Fibroblast of skin of right biceps (primary cell): ENCODE data around the gene PRSS57.
"Not testable (repeated sequence)": the region's sequence is repeated elsewhere in the genome, so short reads cannot be mapped to it uniquely, and the experiment has no call there.

Source experiments
- DNase-seq: peaks from one replicate; pipeline ENCODE4 v3.0.0-alpha.2; 2013

PRSS57 gene

GRCh38 chr19:722553-723101 lies 27.4 kb upstream of the PRSS57 start:
- DNase-seq, result no peak

DNA sequence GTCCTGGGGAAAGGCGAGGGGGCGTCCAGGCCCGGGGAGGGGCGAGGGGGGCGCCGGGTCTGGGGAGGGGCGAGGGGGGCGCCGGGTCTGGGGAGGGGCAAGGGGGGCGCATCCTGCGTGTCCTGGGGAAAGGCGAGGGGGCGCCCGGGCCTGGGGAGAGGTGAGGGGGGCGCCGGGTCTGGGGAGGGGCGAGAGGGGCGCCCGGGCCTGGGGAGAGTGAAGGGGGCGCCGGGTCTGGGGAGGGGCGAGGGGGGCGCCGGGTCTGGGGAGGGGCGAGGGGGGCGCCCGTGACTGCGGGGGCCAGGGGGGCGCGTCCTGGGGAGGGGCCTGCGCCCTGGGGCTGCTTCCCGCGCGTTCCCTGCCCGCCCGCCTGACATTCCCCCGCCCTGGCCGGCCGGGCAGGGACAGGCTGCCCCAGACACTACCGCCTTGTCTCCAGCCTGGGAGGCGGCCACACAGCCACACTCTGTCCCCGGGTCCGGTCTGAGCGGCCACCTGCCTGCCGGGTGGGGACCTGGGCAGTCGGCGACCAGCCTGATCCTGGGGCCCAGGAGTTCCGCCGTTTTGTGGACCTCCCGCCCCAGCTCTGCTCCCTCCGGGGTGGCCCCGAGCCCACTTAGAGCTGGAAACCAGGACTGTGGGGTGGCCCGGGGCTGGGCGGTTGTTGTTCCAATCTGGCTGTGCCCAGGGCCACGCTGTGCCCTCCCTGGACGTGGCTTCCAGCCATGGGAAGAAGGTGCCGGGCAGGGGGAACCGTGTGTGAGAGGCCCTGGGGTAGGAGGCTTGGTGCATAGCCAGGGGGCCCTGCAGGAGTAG lies 25.3 kb upstream of the PRSS57 start:
- no peak for DNase-seq

GRCh38 chr19:719636-720344 lies 24.5 kb upstream of the PRSS57 start:
- DNase-seq, result no peak

GRCh38 chr19:718991-719512 lies 23.8 kb upstream of the PRSS57 start:
- DNase-seq, result no peak

DNA sequence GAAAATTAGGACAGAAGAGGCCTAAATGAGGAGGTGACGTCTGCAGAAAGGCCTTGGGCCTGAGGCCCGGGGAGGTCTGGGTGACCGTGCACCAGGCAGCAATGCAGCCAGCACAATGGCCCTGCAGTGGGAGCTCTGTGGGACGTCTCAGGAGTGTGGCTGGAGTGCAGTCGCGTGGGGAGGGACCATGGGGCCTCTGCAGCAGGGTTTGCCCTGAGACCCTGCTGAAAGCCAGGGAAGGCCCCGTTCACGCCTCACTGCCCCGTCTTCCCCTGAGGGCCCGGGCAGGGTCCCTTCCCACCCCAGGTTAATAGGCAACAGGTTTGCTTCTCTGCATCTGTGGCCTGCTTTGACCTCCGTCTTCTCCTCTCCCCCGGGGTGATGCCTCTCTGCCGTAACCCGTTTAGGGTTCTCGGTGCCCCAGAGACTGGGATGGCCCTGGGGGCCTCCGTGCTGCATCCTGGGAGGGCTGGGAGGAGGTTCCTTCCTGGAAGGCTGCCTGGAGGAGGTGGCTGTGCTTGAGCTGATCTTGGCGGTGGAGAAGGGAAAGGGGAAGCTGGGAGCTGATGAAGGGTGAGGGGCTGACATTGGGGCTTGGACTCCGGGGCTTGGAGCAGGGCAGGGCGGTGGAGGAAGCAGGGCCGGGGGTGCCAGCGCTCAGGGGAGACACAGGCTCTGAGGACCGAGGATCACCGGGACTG lies 23.1 kb upstream of the PRSS57 start:
- no peak for DNase-seq

DNA sequence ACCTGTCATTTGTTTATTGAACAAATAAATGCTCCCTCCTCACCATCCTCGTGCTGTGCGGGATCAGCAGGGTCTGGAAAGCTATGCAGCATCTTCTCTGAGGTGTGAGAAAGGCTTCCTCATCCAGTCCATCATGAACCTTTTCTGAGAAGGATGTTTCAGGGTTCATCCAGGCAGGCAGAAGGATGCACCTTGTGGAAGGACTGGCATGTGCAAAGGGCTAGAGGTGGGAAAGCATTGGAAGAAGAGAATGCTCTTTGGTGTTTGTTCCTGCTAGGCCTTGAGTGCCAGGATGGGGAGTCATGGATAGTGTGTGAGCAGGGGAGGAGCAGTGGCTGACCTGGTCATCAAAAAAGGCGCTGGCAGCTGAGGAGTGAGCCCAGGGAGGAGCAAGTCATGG lies 20.1 kb upstream of the PRSS57 start:
- DNase-seq, result no peak

GRCh38 chr19:711254-711653 lies 16.0 kb upstream of the PRSS57 start:
- DNase-seq, result no peak

DNA sequence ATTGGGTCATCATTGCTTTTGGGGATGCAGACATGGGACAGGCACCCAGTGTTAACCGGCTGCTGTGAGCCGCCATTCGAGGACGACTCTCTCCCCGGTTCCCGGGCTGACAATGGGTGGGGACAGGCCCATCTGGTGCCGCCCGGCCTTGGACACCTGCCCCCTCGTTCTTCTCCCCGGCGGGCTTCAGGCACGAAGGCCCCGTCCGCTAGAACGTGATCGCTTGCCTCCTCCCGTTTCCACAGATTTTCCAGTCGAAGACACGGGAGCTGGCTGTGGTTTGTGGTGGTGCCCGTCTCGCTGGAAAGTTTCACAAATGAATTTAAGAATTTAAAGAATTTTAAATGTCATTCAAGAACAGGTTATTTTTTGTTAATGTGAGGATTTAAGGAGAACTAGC lies 15.5 kb upstream of the PRSS57 start:
- no peak for DNase-seq

DNA sequence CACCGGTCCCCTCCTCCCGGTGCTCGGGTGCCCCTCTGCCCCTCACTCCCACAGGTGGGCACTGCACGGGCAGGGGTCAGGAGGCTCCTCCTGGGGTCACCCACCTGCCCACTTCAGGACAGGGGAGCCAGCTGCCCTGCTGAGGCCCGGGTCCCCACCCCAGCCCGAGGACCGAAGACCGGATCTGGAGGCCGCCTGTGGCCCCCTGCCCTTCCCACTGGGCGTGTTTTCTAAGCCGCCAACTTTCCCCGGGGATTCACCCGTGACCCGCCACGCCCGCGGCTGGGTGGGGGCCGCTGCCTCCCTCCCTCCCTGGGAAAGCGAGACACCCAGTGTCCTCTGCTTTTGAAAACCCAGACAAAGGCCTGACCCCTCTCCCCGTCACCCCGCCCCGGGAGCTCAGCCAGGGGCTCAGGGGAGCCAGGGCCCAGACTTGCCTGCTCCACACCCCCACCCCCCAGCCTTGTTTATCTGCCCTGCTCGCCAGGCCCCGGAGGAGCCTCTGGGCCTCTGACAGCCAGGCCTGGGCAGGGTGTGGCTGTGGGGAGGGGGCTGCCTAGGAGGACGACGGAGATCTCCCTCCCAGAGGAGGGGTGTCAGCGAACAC lies 14.8 kb upstream of the PRSS57 start:
- no peak for DNase-seq

GRCh38 chr19:709196-709964 lies 14.1 kb upstream of the PRSS57 start:
- no peak for DNase-seq

DNA sequence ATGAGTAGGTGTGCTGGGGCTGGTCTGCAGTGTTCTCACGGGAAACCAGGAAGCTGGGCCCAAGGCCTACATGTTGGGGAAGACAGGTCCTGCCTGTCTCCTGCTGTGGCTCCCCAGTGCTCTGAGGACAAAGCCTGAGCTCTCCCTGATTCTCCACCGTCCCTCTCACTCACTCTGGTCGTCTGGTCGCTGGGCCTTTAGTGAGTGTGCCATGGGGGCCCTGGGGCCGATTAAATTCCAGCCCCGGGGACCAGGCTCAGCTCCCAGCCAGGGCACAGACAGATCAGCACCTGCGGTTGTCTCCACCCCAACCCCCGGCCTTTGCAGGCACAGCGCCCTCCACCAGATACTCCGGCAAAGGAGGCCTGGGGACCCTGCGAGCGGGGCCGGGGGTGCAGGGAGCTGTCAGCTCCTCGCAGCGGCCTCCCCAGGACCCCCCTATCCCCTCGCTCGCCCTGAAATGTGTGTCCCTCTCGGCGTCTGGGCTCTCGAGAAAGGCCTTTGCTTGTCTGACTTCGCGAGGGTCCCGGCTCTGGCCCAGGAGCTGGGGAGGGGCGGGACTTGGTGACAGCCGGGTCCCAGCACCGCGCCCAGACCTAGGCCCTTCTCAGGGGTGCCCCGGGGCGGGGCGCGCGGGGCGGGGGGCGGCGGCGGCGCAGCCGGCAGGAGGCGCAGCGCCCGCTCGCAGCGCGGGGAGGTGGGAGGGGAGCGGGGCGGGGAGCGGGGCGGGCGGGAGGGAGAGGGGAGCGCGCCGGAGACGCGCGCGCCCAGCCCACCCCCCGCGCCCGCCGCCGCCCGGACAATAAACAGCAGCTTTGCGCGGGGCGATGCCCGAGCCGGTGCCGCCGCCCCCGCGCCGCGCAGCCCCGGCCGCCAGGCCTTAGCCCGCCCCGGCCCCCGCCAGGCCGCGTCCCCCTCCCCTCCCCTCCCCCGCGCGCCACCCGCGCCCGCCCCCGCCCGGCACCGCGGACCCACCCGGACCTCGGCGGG lies 13.2 kb upstream of the PRSS57 start, which contains the start of gene PALM:
TSS of gene PALM (plus strand) at position 782 of the 990 bp plus-strand sequence. CDS start 212 bp downstream, outside the sequence.
- peak; percentile 28 for DNase-seq

DNA sequence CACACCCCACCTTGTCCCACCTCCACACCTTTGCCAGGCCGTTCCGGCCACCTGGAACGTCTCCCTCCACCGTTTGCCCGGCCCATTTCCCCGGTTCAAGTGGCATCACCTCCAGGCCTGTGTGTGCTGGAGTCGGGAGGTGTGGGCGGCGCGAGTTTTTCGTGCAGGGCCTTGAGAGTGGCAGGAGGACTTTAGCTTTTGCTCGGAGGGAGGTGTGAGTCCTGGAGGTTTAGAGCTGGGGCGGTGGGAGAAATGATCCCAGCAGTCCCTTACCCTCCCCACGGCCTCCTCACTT lies 9.1 kb upstream of the PRSS57 start:
- no peak for DNase-seq

GRCh38 chr19:703651-704446 lies 8.6 kb upstream of the PRSS57 start:
- DNase-seq, result peak; percentile 34

DNA sequence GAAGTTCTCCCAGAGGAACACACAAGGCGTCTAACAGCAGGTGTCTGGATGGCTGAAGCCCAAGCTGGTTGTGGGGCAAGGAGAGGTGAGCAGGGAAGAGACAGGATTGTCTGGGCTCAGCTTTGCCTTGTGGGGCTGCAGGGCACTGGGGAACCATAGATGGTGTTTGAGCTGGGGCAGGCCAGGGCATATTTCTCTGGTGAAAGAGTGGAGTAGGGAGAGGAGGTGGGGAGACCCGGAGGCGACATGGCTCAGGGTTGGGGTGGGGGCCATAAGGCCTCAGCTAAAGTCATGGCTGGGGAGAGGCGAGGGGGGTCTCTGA lies 8.0 kb upstream of the PRSS57 start:
- no peak for DNase-seq

DNA sequence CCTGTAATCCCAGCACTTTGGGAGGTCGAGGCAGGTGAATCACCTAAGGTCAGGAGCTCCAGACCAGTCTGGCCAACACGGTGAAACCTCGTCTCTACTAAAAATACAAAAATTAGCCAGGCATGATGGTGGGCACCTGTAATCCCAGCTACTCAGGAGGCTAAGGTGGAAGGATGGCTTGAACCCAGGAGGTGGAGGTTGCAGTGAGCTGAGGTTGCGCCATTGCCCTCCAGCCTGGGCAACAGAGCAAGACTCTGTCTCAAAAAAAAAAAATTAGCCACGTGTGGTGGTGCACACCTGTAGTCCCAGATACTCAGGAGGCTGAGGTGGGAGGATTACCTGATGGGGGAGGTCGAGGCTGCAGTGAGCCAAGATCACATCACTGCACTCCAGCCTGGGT lies 7.6 kb upstream of the PRSS57 start:
- not testable (repeated sequence) for DNase-seq

GRCh38 chr19:699885-700284 lies 4.6 kb upstream of the PRSS57 start:
- not testable (repeated sequence) for DNase-seq

GRCh38 chr19:698529-698928 lies 3.3 kb upstream of the PRSS57 start:
- DNase-seq, result not testable (repeated sequence)

- DNase-seq, result no peak
Observed at GRCh38 chr19:694481-695351, 536 bp downstream of the PRSS57 start.

DNA sequence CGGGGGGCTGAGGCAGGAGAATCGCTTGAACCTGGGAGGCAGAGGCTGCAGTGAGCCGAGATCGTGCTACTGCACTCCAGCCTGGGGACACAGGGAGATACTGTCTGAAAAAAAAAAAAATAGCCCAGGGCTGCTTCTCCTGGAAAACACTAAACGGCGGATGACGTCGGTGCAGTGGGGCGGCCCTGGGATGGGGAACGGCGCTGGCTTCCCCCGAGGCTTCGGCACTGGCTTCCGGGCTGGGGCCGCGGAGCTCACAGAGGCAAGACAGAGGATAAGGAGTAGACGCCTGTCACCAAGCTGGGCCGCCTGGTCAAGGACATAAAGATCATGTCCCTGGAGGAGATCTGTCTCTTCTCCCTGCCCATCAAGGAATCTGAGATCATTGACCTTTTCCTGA lies 5.0 kb downstream of the PRSS57 start:
- DNase-seq, result no peak
